Esophagus muscularis mucosa (tissue), 4 donors: ENCODE data around the gene ROBO1.

Source experiments
- EP300 ChIP-seq: sonication (generic); formaldehyde crosslinking; IDR thresholded peaks from one replicate; pipeline ENCODE4 v1.6.1; 2017; ENCODE audit warnings: antibody characterized with exemption
- POLR2A ChIP-seq: fragments of 450-650 bp; IDR thresholded peaks from one replicate; pipeline ENCODE4 v1.6.1; 2017; ENCODE audit warnings: antibody characterized with exemption, moderate library complexity, mild to moderate bottlenecking, low read depth
- POLR2AphosphoS5 ChIP-seq, 2 donors: sonication (generic); formaldehyde crosslinking; IDR thresholded peaks; one replicate each; pipeline ENCODE4 v1.6.1; 2017; ENCODE audit warnings: antibody characterized with exemption in 2 of 2
- TF ChIP-seq, protein P1 (sequence below), 3 experiments: fragments of 200-600 bp in 2 of 3; fragments of 450-650 bp in 1 of 3; sonication (generic) in 2 of 3; IDR thresholded peaks; one replicate each; pipeline ENCODE4 v1.5.1; 2017 to 2019; ENCODE audit warnings: antibody characterized with exemption in 3 of 3, mild to moderate bottlenecking in 2 of 3, moderate library complexity in 1 of 3

GRCh38 chr3:79587150-79587549 lies 180.6 kb downstream of the ROBO1 start:
- TF ChIP-seq POLR2AphosphoS5 (IDR thresholded peaks at IDR 0.05) (no peak), EP300 (no peak), POLR2A (no peak)
- TF ChIP-seq, protein P1, sequence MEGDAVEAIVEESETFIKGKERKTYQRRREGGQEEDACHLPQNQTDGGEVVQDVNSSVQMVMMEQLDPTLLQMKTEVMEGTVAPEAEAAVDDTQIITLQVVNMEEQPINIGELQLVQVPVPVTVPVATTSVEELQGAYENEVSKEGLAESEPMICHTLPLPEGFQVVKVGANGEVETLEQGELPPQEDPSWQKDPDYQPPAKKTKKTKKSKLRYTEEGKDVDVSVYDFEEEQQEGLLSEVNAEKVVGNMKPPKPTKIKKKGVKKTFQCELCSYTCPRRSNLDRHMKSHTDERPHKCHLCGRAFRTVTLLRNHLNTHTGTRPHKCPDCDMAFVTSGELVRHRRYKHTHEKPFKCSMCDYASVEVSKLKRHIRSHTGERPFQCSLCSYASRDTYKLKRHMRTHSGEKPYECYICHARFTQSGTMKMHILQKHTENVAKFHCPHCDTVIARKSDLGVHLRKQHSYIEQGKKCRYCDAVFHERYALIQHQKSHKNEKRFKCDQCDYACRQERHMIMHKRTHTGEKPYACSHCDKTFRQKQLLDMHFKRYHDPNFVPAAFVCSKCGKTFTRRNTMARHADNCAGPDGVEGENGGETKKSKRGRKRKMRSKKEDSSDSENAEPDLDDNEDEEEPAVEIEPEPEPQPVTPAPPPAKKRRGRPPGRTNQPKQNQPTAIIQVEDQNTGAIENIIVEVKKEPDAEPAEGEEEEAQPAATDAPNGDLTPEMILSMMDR (IDR thresholded peaks at IDR 0.05), result no peak
